Nephron (organoid): Measurements from ENCODE around the gene DMRTB1.

ENCODE experiments used
- H3K27ac Mint-ChIP-seq, 3 experiments: 2 replicates each; pipeline ENCODE4 v1.8.0; 2020; ENCODE audit warnings: mixed read lengths in 3 of 3, mild to moderate bottlenecking in 2 of 3, moderate library complexity in 1 of 3
- H3K27me3 Mint-ChIP-seq: 2 replicates; pipeline ENCODE4 v1.8.0; 2021; ENCODE audit warnings: low read depth, mild to moderate bottlenecking, moderate library complexity, mixed read lengths
- H3K36me3 Mint-ChIP-seq: 2 replicates; pipeline ENCODE4 v1.8.0; 2020; ENCODE audit warnings: low read depth, mixed read lengths
- H3K4me1 Mint-ChIP-seq: 2 replicates; pipeline ENCODE4 v1.8.0; 2020; ENCODE audit warnings: mixed read lengths
- H3K4me3 Mint-ChIP-seq, 3 experiments: 2 replicates each; pipeline ENCODE4 v1.8.0; 2020; ENCODE audit warnings: mild to moderate bottlenecking in 3 of 3, mixed read lengths in 3 of 3, moderate library complexity in 2 of 3
- H3K9me3 Mint-ChIP-seq: 2 replicates; pipeline ENCODE4 v1.8.0; 2020; ENCODE audit warnings: mixed read lengths
- TF ChIP-seq, protein P1 (sequence below), 3 experiments: fragments of 200-600 bp; sonication (generic); IDR thresholded peaks; one replicate each; pipeline ENCODE4 v1.5.0; 2021; ENCODE audit warnings: antibody characterized with exemption in 3 of 3; ENCODE audit not compliant: unreplicated experiment in 3 of 3

Gene DMRTB1

DNA sequence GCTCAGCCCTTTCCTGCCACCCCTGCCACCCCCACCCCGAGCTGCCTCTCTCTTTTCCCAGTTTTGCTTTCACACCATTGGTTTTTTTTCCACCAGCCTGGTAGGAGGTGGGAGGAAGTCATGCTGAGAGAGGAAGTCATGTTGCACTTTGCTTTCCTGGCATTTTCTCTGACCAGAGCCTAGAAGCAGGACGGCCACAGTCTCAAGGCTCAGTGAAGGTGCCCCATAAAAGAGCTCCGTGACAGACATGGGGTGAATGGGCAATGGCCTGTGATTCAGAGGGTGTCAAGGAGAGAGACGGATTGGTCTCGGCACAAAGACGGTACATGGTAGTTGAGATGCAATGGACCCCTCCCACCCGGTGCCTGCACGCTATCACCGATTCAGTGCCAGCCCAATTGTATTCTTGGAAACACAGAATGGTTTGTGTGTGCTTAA is 42.1 kb upstream of the DMRTB1 start:
- H3K4me3 Mint-ChIP-seq, result no peak overlapping the region
- TF ChIP-seq, protein P1, sequence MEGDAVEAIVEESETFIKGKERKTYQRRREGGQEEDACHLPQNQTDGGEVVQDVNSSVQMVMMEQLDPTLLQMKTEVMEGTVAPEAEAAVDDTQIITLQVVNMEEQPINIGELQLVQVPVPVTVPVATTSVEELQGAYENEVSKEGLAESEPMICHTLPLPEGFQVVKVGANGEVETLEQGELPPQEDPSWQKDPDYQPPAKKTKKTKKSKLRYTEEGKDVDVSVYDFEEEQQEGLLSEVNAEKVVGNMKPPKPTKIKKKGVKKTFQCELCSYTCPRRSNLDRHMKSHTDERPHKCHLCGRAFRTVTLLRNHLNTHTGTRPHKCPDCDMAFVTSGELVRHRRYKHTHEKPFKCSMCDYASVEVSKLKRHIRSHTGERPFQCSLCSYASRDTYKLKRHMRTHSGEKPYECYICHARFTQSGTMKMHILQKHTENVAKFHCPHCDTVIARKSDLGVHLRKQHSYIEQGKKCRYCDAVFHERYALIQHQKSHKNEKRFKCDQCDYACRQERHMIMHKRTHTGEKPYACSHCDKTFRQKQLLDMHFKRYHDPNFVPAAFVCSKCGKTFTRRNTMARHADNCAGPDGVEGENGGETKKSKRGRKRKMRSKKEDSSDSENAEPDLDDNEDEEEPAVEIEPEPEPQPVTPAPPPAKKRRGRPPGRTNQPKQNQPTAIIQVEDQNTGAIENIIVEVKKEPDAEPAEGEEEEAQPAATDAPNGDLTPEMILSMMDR (IDR thresholded peaks at IDR 0.05; ENCODE audit: unreplicated experiment in 3 of 3), result no peak
- no peaks in the 10 kb centered on the region for H3K36me3 Mint-ChIP-seq
- no peak overlapping the region for H3K27ac Mint-ChIP-seq
- H3K9me3 Mint-ChIP-seq, result no peaks in the 10 kb centered on the region
- H3K27me3 Mint-ChIP-seq, result peaks cover 19% of the 10 kb centered on the region
- H3K4me1 Mint-ChIP-seq, result peaks cover 20% of the 10 kb centered on the region

DNA sequence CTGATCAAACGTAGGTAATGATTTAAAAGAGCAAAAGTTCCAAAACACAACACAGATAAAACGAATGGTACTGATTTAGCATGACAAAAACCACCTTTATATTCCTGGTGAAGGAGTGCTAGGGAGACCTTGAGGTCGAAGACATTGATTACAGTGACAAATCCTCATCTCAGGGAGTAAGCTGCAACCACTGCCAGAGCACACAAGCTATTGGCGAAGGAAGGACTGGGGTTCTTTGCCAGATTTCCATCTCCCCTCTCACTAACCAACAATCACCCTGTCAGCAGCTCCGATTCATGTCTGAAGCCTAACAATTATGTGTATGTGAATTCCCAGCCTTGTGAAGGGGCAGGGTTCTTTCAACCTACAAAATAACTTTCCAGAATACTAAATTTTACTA is 40.2 kb upstream of the DMRTB1 start:
- Mint-ChIP-seq H3K4me1 (peaks cover 20% of the 10 kb centered on the region), H3K4me3 (no peak overlapping the region), H3K27me3 (peaks cover 19% of the 10 kb centered on the region), H3K9me3 (no peaks in the 10 kb centered on the region), H3K27ac (no peak overlapping the region), H3K36me3 (no peaks in the 10 kb centered on the region)
- TF ChIP-seq, protein P1 (IDR thresholded peaks at IDR 0.05; ENCODE audit: unreplicated experiment in 3 of 3), result no peak

DNA sequence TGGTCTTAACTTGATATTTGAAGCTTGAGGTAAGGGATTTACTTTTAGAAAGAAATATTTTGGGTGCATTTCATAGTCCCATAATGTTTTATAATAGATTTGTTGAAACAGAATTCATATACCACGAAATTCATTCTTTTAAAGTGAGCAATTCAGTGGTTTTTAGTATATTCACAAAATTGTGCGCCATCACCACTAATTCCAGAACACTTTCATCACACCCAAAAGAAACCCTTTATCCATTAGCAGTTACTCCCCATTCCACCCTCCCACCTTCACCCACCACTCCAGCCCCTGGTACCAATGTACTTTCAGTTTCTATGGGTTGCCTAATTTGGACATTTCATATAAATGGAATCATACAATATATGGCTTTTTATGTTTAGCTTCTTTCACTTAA is 38.9 kb upstream of the DMRTB1 start:
- H3K9me3 Mint-ChIP-seq, result no peaks in the 10 kb centered on the region
- no peaks in the 10 kb centered on the region for H3K36me3 Mint-ChIP-seq
- peaks cover 17% of the 10 kb centered on the region for H3K27me3 Mint-ChIP-seq
- no peak overlapping the region for H3K4me3 Mint-ChIP-seq
- TF ChIP-seq, protein P1 (IDR thresholded peaks at IDR 0.05; ENCODE audit: unreplicated experiment in 3 of 3), result no peak
- H3K27ac Mint-ChIP-seq, result no peak overlapping the region
- peaks cover 20% of the 10 kb centered on the region for H3K4me1 Mint-ChIP-seq

DNA sequence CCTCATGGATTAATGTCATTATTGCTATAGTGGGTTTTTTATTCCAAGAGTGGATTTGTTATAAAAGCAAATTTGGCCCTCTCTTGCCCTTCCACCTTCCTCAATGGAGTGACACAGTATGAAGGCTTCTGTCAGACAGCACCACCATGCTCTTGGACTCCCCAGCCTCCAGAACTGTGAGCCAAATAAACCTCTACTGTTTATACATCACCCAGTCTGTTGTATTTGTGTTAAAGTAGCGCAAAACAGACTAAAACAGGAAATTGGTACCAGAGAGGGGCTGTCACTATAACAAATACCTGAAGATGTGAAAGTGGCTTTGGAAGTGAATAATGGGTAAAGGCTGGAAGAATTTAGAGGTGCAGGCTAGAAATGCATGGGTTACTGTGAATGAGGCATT is 38.0 kb upstream of the DMRTB1 start:
- TF ChIP-seq, protein P1 (IDR thresholded peaks at IDR 0.05; ENCODE audit: unreplicated experiment in 3 of 3), result no peak
- Mint-ChIP-seq H3K36me3 (no peaks in the 10 kb centered on the region), H3K27ac (no peak overlapping the region), H3K27me3 (peaks cover 19% of the 10 kb centered on the region), H3K4me1 (peaks cover 18% of the 10 kb centered on the region), H3K9me3 (no peaks in the 10 kb centered on the region), H3K4me3 (no peak overlapping the region)

DNA sequence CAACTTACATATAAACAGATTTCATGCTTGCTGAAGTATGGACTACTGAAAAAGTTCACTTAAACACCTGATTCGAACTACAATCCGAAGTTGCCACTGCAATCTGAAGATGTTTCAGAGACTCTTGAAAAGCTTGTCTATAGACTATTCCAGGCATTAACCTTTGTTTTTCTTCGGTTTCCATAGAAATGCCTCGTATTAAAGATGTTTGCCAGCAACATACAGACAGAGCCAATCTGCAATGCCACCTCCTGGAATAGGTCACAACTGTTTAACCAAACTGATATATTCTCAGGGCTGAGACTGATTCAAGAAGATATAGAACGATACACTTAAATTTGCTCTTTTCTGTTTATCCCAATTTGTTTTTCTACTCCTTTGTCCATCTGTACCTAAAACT is 28.9 kb upstream of the DMRTB1 start:
- TF ChIP-seq, protein P1 (IDR thresholded peaks at IDR 0.05; ENCODE audit: unreplicated experiment in 3 of 3), result no peak
- Mint-ChIP-seq H3K27ac (no peak overlapping the region), H3K36me3 (no peaks in the 10 kb centered on the region), H3K4me3 (no peak overlapping the region), H3K4me1 (no peaks in the 10 kb centered on the region), H3K27me3 (peaks cover 28% of the 10 kb centered on the region), H3K9me3 (peaks cover 4% of the 10 kb centered on the region)

DNA sequence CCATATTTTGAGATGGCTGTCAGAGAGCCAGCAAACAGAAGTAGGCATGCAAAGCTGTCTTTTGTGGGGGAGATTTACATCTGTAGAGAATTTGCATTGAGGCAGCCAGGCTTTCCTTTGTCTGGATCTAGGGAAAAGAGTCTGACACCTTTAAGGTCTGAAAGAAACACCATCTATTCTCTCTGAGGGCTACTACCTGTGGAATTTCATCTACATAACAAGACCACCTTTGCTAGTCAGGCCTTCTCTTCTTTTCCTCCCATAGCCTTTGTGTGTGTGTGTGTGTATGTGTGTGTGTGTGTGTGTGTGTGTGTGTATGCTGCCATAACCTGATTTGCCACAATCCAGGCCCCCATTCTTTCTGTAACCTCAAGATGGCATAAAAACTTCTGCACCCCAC is 28.4 kb upstream of the DMRTB1 start:
- Mint-ChIP-seq H3K4me3 (no peak overlapping the region), H3K4me1 (no peaks in the 10 kb centered on the region), H3K36me3 (no peaks in the 10 kb centered on the region), H3K9me3 (peaks cover 4% of the 10 kb centered on the region), H3K27me3 (peaks cover 24% of the 10 kb centered on the region), H3K27ac (no peak overlapping the region)
- TF ChIP-seq, protein P1 (IDR thresholded peaks at IDR 0.05; ENCODE audit: unreplicated experiment in 3 of 3), result no peak
